Endothelial cell of umbilical vein (primary cell): ENCODE measurements around the gene KLK14. TPM values are rescaled to one million over a fixed set of nuclear protein-coding genes. Genes with fewer than 3 reads are reported as not detected.

Experiments used
- BruUV-seq: library from RNA; stranded (reverse); fragments of 400-500 nt; replicated peaks from 2 replicates; lab custom pipeline; 2021; lab: Mats Ljungman, UMichigan
- CTCF ChIA-PET: fragments of 300-600, 350-600 bp; sonication (Branson Sonifier 250); formaldehyde crosslinking; loops from one replicate; lab custom pipeline; 2021; ENCODE audit warnings: antibody characterized with exemption, inconsistent platforms; lab: Charles Lee
- POLR2A ChIA-PET: fragments of 300-600, 350-600 bp; sonication (Branson Sonifier 250); formaldehyde crosslinking; loops from one replicate; lab custom pipeline; 2021; ENCODE audit warnings: antibody characterized with exemption, inconsistent platforms; lab: Charles Lee
- DNase-seq: peaks from one replicate; pipeline ENCODE4 v3.0.0-alpha.2; 2011; ENCODE audit warnings: low read depth, low spot score
- FAIRE-seq: peaks from 2 replicates; lab custom pipeline; 2011; peaks lifted over from hg19 to GRCh38; lab: Jason Lieb, UNC
- H2AFZ ChIP-seq: 2 replicates; pipeline ENCODE4 v1.6.0; 2012; ENCODE audit warnings: low read depth, low read length, control low read depth, inconsistent platforms
- H3K27ac ChIP-seq: 2 replicates; pipeline ENCODE4 v1.5.1; 2011; ENCODE audit warnings: low read depth, mild to moderate bottlenecking, control low read depth, low read length, moderate library complexity; ENCODE audit not compliant: insufficient read depth
- H3K27me3 ChIP-seq, 2 experiments: 2 replicates each; pipeline versions ENCODE4 v1.6.0 to v1.6.1; 2011; ENCODE audit warnings: low read length in 2 of 2, mixed read lengths in 1 of 2; ENCODE audit not compliant: control insufficient read depth in 2 of 2, insufficient read depth in 2 of 2
- H3K36me3 ChIP-seq, 2 experiments: 2 replicates in 1 of 2; 3 replicates in 1 of 2; pipeline ENCODE4 v1.5.1; 2011; ENCODE audit warnings: low read length in 2 of 2, mild to moderate bottlenecking in 1 of 2, moderate library complexity in 1 of 2; ENCODE audit not compliant: control insufficient read depth in 2 of 2, insufficient read depth in 2 of 2; ENCODE audit errors: extremely low read depth in 1 of 2
- H3K4me1 ChIP-seq: 3 replicates; pipeline ENCODE4 v1.5.1; 2011; ENCODE audit warnings: mild to moderate bottlenecking, low read length; ENCODE audit not compliant: control insufficient read depth, insufficient read depth; ENCODE audit errors: extremely low read depth
- H3K4me2 ChIP-seq: 2 replicates; pipeline ENCODE4 v1.6.1; 2011; ENCODE audit warnings: low read length, control low read depth, mixed read lengths; ENCODE audit not compliant: insufficient read depth
- H3K4me3 ChIP-seq, 3 experiments: fragments of 200-600 bp in 1 of 3; sonication (generic), shearing (Covaris generic) in 1 of 3; replicated peaks in 1 of 3; 2 replicates each; pipeline ENCODE4 v1.5.1; 2011 to 2016; ENCODE audit warnings: control low read depth in 3 of 3, low read length in 3 of 3, mild to moderate bottlenecking in 2 of 3, inconsistent platforms in 1 of 3, low read depth in 1 of 3, moderate library complexity in 1 of 3; ENCODE audit not compliant: insufficient read depth in 1 of 3
- H3K79me2 ChIP-seq: 2 replicates; pipeline ENCODE4 v1.6.0; 2012; ENCODE audit warnings: low read length, inconsistent platforms; ENCODE audit not compliant: control insufficient read depth, insufficient read depth
- H3K9ac ChIP-seq: replicated peaks from 2 replicates; pipeline ENCODE3; 2011; ENCODE audit warnings: low read length, control low read depth; ENCODE audit not compliant: insufficient read depth; ENCODE audit errors: extremely low read depth
- H3K9me1 ChIP-seq: replicated peaks from 3 replicates; pipeline ENCODE4 v1.6.0; 2011; ENCODE audit warnings: mild to moderate bottlenecking, low read length; ENCODE audit not compliant: control insufficient read depth, insufficient read depth; ENCODE audit errors: extremely low read depth
- H3K9me3 ChIP-seq: replicated peaks from 2 replicates; pipeline ENCODE4 v1.5.1; 2012; ENCODE audit warnings: low read length, inconsistent platforms; ENCODE audit not compliant: control insufficient read depth, insufficient read depth
- H4K20me1 ChIP-seq: replicated peaks from 2 replicates; pipeline ENCODE3; 2011; ENCODE audit warnings: mild to moderate bottlenecking, low read length; ENCODE audit not compliant: control insufficient read depth, insufficient read depth; ENCODE audit errors: extremely low read depth
- CTCF ChIP-seq, 2 donors: IDR thresholded peaks; 1 replicate in 1 of 2; 2 replicates in 1 of 2; pipeline ENCODE4 v1.5.1; 2011; ENCODE audit warnings: low read length in 2 of 2, mild to moderate bottlenecking in 2 of 2, moderate library complexity in 2 of 2, control low read depth in 1 of 2, inconsistent platforms in 1 of 2, low read depth in 1 of 2; ENCODE audit not compliant: insufficient read depth in 1 of 2; ENCODE audit errors: extremely low read depth in 1 of 2
- EZH2 ChIP-seq: IDR thresholded peaks from 2 replicates; pipeline ENCODE4 v1.6.1; 2012; ENCODE audit warnings: borderline replicate concordance, low read depth, mild to moderate bottlenecking, moderate library complexity, low read length, inconsistent platforms; ENCODE audit not compliant: severe bottlenecking
- FOS ChIP-seq: IDR thresholded peaks from 2 replicates; pipeline ENCODE4 v1.6.1; 2011; ENCODE audit warnings: mild to moderate bottlenecking, low read length, moderate library complexity, borderline replicate concordance; ENCODE audit not compliant: insufficient read depth
- GATA2 ChIP-seq: IDR thresholded peaks from 2 replicates; pipeline ENCODE4 v1.7.0; 2011; ENCODE audit warnings: low read depth, mild to moderate bottlenecking, moderate library complexity, mixed read lengths, low read length; ENCODE audit not compliant: insufficient read length, insufficient read depth
- JUN ChIP-seq: IDR thresholded peaks from 2 replicates; pipeline ENCODE4 v1.6.1; 2011; ENCODE audit warnings: borderline replicate concordance, low read depth; ENCODE audit not compliant: insufficient read length, insufficient read depth
- MAX ChIP-seq: IDR thresholded peaks from 2 replicates; pipeline ENCODE4 v1.6.1; 2011; ENCODE audit not compliant: insufficient read depth, insufficient read length
- MYC ChIP-seq: IDR thresholded peaks from one replicate; pipeline ENCODE4 v1.6.1; 2011; ENCODE audit warnings: mild to moderate bottlenecking, low read depth, low read length
- POLR2A ChIP-seq: IDR thresholded peaks from 2 replicates; pipeline ENCODE4 v1.6.1; 2012; ENCODE audit warnings: low read depth, mild to moderate bottlenecking, control low read depth, low read length
- POLR2AphosphoS5 ChIP-seq: IDR thresholded peaks from 2 replicates; pipeline ENCODE4 v1.6.1; 2012; ENCODE audit warnings: low read depth, mild to moderate bottlenecking, control low read depth, low read length, moderate library complexity; ENCODE audit not compliant: insufficient read depth
- dilution Hi-C: fragments of 300-500 bp; cut with MboI; formaldehyde crosslinking; loops from one replicate; pipeline ENCODE4 v1.15.0; 2019; ENCODE audit warnings: low sequenced_read_pairs; ENCODE audit not compliant: extremely low pct_ligation_motif_present
- intact Hi-C: fragments of 100-400 bp; cut with micrococcal nuclease; formaldehyde crosslinking; loops from one replicate; pipeline ENCODE4 v1.10.0; 2022
- polyA plus RNA-seq, 4 experiments: library from polyadenylated mRNA; depleted of rRNA in 3 of 4; stranded (reverse) in 3 of 4; unstranded in 1 of 4; fragments of >200 nt; gene quantifications; 2 replicates each; pipeline versions ENCODE4 v1.2.1 to v1.2.3, GENCODE V29; 2011 to 2012; ENCODE audit warnings: missing spikeins in 1 of 4
- total RNA-seq: library from RNA; stranded (reverse); gene quantifications from 2 replicates; pipeline ENCODE4 v1.2.3, GENCODE V29; 2021

Gene KLK14
- total and polyA plus RNA-seq, 2 donors (not counting 3 experiments of a cell fraction or from before 2014, with no cell fraction given) = 0.12 TPM; not detected in 1

- H3K27ac ChIP-seq = no peak overlapping the region
- H3K79me2 ChIP-seq = no peaks in the 10 kb centered on the region
- no peaks in the 10 kb centered on the region for H3K9me3 ChIP-seq
- no peak overlapping the region for H3K4me2 ChIP-seq
- H3K9me1 ChIP-seq = no peaks in the 10 kb centered on the region
- H2AFZ ChIP-seq = no peak overlapping the region
- TF ChIP-seq CTCF (IDR thresholded peaks at IDR 0.05; ENCODE audit: extremely low read depth in 1 of 2, insufficient read depth in 1 of 2, low read depth in 1 of 2, low read length in 2 of 2) (no peak), EZH2 (no peak), MAX (no peak), POLR2AphosphoS5 (no peak), GATA2 (no peak), POLR2A (no peak)
- FAIRE-seq (no peak), DNase-seq (no peak)
- no peaks in the 10 kb centered on the region for H3K36me3 ChIP-seq
- no peaks in the 10 kb centered on the region for H3K27me3 ChIP-seq
- no peak overlapping the region for H3K4me3 ChIP-seq
- POLR2A ChIA-PET = no interaction called here
- dilution Hi-C loops (no loop called here), intact Hi-C loops (no loop called here)
- no peaks in the 10 kb centered on the region for H4K20me1 ChIP-seq
- H3K9ac ChIP-seq = no peak overlapping the region
- no TSS peak for BruUV-seq
- H3K4me1 ChIP-seq = peaks cover 8% of the 10 kb centered on the region
- CTCF ChIA-PET = no interaction called here
Measured at GRCh38 chr19:51091126-51091525, 8.4 kb upstream of the KLK14 start.

- no peak overlapping the region for H3K27ac ChIP-seq
- no peak overlapping the region for H2AFZ ChIP-seq
- TF ChIP-seq GATA2 (no peak), CTCF (IDR thresholded peaks at IDR 0.05; ENCODE audit: extremely low read depth in 1 of 2, insufficient read depth in 1 of 2, low read depth in 1 of 2, low read length in 2 of 2) (no peak), JUN (no peak), FOS (no peak), POLR2A (no peak), MYC (no peak), EZH2 (no peak)
- no peaks in the 10 kb centered on the region for H3K27me3 ChIP-seq
- no peaks in the 10 kb centered on the region for H3K79me2 ChIP-seq
- peaks cover 8% of the 10 kb centered on the region for H3K4me1 ChIP-seq
- no peak overlapping the region for H3K4me2 ChIP-seq
- dilution Hi-C loops = no loop called here
- FAIRE-seq (no peak), DNase-seq (no peak)
- H3K36me3 ChIP-seq = no peaks in the 10 kb centered on the region
- intact Hi-C loops = no loop called here
- no peak overlapping the region for H3K9ac ChIP-seq
- no TSS peak for BruUV-seq
- no peak overlapping the region for H3K4me3 ChIP-seq
- H4K20me1 ChIP-seq = no peaks in the 10 kb centered on the region
- no peaks in the 10 kb centered on the region for H3K9me1 ChIP-seq
- POLR2A ChIA-PET = no interaction called here
- CTCF ChIA-PET = no interaction called here
- H3K9me3 ChIP-seq = no peaks in the 10 kb centered on the region
Measured at GRCh38 chr19:51090471-51090870, 7.8 kb upstream of the KLK14 start.
